Hematopoietic multipotent progenitor cell treated with erythropoietin and hydrocortisone succinate and interleukin-3 and kit ligand, for 8 days (in vitro differentiated cells): ENCODE measurements around the gene IQGAP3.
A peak's percentile ranks its signal among the peaks of the same experiment; 100 is the strongest.

Experiments used
- DNase-seq: peaks from one replicate; pipeline ENCODE4 v3.0.0-alpha.2; 2015

The IQGAP3 gene

DNA sequence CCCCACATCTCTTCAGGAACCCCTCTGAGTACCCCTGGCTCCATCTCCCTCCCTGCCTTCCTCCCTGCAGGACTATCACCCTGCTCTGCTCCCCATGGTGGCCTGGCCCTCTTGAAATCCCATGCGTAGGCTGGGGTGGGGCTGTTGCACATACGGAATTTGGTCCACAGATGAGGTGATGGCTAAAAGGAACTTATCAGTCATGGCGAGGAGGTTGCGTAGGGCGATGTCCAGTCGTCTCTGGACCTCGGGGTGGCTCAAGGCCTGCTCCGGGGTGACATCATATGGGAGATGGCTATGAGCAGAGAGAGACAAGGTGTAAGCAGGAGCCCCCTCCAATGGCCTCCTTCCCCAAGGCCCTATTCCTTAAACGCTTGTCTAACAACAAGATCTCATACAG lies 35.3 kb downstream of the IQGAP3 start:
- no peak for DNase-seq

DNA sequence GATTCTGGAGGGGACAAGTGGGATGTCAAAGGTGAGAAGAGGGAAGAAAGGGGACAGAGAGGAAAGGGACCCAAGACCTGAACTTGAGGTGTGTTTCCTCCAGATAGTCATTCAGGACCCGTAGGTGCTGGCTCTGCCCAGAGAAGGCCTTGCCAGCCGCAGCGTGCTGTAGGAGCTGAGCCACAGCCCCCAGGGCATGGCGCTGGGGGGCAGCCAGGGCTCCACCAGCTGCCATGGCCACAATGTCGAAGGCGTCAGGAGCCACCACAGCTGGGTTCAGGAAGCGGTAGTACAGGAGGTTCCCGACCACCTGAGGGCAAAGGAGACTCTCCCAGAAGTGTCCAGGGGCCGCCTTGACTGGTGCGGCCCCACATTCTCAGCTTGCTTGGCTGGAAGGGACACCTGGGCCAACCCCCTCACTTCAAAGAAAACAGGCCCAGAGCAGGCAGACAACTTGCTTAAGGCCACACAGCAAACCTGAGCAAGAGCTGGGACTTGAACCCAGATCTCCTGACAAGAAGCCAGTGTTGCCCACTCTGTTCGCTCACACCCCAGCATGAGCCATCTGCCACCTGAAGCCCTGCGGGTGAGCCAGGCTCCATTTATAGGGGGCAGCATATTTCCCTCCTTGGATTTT lies 37.8 kb downstream of the IQGAP3 start:
- DNase-seq, result no peak

GRCh38 chr1:156533568-156534220 lies 38.7 kb downstream of the IQGAP3 start:
- DNase-seq, result no peak

- no peak for DNase-seq
Observed at GRCh38 chr1:156532374-156532773, 40.0 kb downstream of the IQGAP3 start.

DNA sequence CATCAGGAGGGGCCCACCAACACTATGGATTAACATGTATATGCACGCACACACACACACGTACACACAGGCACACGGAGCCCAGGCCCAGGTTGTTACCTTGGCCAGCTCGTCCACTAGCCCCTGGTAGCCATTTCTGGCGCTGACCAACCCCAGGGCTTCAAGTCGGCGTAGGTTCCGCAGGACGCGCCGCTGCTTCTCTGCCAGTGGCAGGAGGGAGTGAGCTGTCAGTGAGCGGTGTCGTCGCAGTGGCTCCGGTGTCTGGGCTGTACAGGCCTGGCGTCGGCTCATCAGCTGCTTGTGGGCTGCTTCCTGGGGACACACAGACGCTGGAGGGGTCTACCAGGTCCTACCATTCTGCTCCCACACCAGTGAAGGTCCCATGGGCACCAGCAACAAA lies 42.4 kb downstream of the IQGAP3 start:
- no peak for DNase-seq

DNA sequence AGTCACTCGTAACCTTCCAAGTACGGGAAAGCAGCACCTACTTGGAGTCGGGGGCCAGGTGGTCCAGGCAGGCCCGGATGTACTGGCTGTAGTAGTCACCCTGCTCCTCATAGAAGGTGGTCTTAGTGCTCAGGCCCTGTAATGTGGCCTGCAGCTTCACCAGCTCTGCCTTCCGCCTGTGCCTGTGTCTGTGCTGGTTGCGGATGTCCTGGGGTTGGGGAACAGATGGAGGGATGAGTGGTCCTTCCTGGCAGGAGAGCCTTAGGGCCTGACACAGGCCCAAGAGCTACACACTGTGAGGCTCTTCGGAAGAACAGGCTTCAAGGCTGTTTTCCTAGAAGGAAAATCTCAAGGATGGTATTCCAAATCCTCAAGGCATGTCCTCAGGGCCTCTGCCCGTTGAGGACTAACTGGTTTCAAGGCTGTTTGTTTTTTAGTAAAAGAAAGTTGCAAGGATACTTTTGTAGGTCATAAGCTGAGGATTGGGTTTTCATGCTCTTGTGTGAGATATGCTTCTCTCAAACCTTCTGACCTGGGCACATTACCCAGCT lies 43.4 kb downstream of the IQGAP3 start:
- DNase-seq, result no peak

- no peak for DNase-seq
Observed at GRCh38 chr1:156528231-156528630, 44.1 kb downstream of the IQGAP3 start.

GRCh38 chr1:156527584-156527983 lies 44.8 kb downstream of the IQGAP3 start:
- DNase-seq, result no peak

DNA sequence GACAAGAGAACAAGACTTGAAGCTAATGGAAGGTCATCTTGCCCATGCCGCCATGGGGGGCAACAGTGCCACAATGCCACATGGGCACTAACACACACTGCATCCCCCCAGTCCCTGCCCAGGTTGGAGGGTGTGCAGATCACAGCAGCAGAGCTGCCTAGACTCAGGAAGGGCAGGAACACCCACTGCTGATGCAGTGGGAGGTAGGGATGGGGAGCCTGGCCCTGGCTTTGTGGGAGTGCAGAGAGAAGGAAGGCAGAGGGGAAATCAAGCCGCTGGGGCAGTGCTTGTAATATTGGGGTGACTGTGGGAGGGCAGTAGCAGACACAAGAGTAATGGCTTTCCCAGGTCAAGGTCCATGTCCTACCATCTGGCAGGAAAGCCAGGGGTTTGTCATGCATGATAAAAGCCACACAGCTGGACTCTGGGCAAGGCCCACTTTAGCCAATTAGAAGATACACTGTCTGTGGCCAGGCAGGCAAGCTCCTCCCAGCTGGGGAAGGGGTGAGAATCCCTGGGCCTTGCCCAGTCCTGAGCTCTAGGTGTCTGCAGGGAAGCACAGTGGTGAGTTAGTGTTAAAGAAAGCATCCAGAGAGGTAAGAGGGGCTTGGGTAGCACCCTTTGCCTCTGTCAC lies 46.4 kb downstream of the IQGAP3 start:
- DNase-seq, result no peak

DNA sequence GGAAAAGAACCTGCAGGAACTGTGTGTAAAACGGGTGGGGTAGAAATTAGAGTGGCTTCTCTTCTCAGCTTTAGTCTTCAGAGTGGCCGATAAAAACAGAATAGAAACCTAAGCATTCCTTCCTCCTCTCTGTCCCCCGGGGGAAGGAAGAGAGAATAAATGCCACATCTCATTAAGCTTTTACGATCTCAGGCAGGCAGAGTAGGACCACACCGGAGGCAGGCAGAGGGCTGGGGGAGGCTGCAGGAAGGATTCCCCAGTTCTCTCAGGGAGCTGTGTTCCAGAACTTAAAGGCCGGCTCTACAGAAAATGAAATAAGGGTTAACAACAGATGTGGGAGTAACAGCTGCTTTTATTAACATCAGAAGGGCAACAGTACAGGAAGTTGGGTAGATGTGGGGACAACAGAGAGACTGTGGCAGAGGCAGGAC lies 47.3 kb downstream of the IQGAP3 start:
- no peak for DNase-seq

GRCh38 chr1:156524481-156524869 lies 47.9 kb downstream of the IQGAP3 start:
- DNase-seq, result no peak

- peak; percentile 79 for DNase-seq
Observed at GRCh38 chr1:156523801-156524480, 48.4 kb downstream of the IQGAP3 start.

DNA sequence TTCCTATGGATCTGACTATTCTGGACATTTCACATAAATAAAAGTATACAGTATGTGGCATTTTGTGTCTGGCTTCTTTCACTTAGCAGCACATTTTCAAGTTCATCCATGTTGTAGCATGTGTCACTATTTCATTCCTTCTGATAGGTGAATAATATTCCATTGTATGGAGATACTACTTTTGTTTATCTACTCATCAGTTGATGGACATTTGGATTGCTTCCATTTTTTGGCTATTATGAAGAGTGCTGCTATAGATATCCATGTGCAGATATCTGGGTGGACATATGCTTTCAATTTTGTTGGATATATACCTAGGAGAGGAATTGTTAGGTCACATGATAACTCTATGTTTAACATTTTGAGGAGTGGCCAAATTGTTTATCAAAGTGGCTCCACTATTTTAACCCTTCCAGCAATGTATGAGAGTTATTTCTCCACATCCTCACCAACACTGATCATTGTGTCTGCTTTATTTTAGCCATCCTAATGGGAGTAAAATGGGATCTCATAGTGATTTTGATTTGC lies 49.9 kb downstream of the IQGAP3 start:
- peak; percentile 29 for DNase-seq

DNA sequence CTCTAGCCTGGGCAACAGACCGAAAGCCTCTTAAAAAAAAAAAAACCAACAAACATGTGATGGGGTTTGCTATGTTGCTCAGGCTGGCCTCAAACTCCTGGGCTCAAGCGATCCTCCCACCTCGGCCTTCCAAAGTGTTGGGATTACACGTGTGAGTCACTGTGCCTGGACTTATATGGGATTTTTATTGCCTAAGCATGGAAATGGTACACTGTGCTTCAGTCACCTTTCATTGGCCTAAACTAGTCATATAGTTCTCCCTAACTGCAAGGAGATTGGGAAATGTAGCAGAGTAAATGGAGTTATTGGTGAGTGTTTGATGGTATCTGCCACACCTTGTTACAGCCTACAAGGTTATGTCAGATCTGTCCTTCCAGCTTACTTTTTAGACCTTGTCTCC lies 54.6 kb downstream of the IQGAP3 start:
- no peak for DNase-seq

GRCh38 chr1:156516821-156517220 lies 55.5 kb downstream of the IQGAP3 start:
- peak; percentile 62 for DNase-seq

DNA sequence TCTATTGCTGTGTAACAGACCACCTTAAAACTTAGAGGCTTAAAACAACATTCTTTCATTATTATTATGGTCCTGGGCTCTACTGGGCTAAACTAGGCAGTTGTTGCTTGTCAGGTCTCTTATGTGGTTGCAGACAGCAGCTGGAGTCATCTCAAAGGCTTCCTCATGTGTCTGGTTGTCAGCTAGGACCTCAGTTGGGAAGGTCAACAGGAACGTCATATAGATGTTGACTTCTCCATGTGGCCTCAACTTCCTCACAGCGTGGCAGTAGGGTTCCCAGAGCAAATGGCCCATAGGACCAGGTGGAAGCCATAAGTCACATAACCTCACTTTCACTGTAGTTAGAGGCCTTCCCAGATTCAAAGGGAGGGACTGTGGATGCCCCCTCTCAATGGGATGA lies 56.4 kb downstream of the IQGAP3 start:
- no peak for DNase-seq

GRCh38 chr1:156513185-156513584 lies 59.2 kb downstream of the IQGAP3 start:
- DNase-seq, result no peak

- DNase-seq, result no peak
Observed at GRCh38 chr1:156511644-156512043, 60.7 kb downstream of the IQGAP3 start.

DNA sequence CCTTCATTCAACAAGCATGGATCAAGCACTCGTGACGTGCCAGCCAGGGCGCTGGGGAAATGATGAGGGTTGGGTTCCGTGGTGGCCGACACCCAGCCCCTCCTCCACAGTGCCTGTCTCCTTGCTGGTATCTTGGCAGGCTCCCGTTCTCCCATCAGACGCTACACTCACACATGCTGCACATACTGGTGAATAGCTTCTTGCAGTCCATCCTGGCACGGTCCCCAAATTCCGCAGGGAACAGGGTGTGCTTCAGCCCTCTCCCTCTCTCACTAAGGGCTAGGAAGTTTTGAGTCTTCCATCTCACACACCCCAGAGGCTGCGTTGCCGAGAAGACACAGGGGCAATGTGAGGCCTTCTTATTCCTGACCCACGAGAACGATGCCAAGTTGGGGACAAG lies 61.7 kb downstream of the IQGAP3 start:
- no peak for DNase-seq

DNA sequence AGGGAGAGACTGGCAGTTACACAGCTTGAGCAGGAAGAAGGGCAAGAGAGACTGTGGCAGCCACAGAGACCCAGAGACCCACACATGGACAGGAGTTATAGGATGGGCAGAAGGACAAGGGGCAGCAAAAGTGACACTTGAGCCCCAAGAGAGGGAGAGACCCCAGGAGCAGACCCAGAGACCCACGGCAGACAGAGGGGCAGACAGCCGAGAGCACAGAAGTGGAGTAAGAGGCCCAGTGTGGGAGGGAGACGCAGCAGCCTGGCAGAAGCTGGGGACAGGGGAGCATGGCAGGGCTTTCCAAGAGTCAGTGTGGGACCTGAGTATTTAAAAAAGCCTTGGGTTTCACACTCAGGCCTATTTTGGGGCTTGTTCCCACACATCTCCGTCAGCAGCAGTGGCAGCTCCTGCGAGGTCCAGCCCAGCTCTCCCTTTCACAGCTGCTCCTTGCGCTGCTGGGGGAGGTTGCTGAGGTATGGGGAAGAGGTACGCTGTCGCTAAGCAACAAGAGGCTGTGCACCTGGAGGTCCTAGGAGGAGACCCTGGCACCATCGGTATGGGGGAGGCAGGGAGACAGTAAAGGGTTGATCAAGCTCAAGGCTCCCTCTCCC lies 62.8 kb downstream of the IQGAP3 start:
- DNase-seq, result no peak

DNA sequence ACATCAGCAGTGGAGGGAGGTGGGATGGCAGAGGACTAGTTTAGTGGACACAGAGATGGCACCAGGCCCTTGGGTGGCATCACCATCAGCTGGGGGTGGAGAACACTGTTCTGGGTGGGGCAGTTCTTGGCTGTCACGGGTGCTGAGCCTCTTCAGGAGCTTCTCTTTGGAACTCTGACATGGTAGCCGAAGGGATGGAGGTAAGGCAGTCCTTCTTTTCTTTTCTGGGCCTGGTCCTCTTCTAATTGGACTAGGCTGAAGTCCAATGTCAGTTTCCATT lies 63.5 kb downstream of the IQGAP3 start:
- no peak for DNase-seq

GRCh38 chr1:156508205-156508954 lies 64.0 kb downstream of the IQGAP3 start:
- DNase-seq, result no peak
